Measurements from ENCODE around the gene USP36.

Gene USP36

DNA sequence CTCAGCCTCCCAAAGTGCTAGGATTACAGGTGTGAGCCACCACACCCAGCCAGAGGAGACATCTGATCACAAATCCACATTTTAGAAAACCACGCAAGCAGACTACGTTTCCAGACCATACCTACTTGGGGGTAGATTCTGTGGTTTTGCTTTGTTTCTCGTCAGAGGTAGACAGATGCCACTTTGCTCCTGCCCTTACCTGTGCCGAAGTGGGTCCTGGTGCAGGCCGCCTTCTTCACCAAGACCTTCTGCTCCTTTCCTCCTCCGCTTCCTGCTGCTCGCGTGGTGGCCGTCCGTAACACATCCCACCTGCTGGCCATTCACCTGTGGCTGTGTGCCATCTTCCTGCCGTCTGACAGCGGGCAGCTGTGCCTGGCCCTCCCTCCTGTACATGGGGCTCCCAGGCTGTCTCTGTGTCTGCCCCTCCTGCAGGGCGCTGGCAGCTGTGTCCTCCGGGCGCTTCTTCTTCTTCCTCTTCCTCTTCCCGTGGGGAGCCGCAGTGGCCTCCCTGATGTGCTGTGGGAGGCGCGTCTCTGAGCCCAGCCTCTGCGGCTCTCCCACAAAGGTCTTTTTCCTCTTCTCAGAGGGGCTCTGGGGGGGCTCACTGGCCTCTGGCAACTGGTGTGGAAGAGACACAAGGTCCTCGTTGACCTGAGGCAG lies 37.3 kb downstream of the USP36 start:
- no peak overlapping the region for H3K4me3 ChIP-seq (ENCODE audit: low read length)
- DNase-seq (ENCODE audit: low read depth): no peak
- TF ChIP-seq, protein P1, sequence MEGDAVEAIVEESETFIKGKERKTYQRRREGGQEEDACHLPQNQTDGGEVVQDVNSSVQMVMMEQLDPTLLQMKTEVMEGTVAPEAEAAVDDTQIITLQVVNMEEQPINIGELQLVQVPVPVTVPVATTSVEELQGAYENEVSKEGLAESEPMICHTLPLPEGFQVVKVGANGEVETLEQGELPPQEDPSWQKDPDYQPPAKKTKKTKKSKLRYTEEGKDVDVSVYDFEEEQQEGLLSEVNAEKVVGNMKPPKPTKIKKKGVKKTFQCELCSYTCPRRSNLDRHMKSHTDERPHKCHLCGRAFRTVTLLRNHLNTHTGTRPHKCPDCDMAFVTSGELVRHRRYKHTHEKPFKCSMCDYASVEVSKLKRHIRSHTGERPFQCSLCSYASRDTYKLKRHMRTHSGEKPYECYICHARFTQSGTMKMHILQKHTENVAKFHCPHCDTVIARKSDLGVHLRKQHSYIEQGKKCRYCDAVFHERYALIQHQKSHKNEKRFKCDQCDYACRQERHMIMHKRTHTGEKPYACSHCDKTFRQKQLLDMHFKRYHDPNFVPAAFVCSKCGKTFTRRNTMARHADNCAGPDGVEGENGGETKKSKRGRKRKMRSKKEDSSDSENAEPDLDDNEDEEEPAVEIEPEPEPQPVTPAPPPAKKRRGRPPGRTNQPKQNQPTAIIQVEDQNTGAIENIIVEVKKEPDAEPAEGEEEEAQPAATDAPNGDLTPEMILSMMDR (IDR thresholded peaks at IDR 0.05; ENCODE audit: insufficient read depth, low read depth, low read length, missing control alignments): no peak

DNA sequence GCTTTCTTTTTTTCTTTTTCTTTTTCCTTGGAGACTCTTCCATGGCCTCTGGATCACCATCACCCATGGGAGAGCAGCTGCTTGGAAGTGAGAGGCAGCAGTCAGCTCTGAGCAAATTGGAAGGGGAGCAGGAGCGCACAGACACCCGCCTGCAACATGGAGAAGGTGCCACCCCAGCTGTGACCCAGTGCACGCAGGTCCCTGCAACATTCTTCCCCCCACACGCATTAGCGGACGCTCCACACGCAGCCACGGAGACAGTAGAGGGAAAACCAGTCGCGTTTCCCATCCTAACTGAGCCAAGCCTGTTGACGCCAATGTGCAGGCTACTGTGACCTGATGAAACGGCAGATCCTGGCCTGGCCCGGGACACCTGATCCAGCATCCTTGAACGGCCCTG lies 38.2 kb downstream of the USP36 start:
- no peak for DNase-seq (ENCODE audit: low read depth)
- TF ChIP-seq, protein P1 (IDR thresholded peaks at IDR 0.05; ENCODE audit: insufficient read depth, low read depth, low read length, missing control alignments): no peak
- no peak overlapping the region for H3K4me3 ChIP-seq (ENCODE audit: low read length)

DNA sequence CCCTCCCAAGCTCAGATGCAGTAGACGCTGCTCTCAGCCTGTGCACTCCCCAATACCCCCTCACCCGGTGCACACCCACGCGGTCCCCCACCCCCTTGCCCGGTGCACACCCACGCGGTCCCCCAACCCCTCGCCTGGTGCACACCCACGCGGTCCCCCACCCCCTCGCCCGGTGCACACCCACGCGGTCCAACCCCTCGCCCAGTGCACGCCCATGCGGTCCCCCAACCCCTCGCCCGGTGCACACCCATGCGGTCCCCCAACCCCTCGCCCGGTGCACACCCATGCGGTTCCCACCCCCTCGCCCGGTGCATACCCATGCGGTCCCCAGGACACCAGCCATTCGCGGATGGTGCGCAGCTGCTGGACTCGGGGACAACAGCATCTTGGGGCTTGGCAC lies 38.6 kb downstream of the USP36 start:
- TF ChIP-seq, protein P1 (IDR thresholded peaks at IDR 0.05; ENCODE audit: insufficient read depth, low read depth, low read length, missing control alignments): no peak
- no peak for DNase-seq (ENCODE audit: low read depth)

DNA sequence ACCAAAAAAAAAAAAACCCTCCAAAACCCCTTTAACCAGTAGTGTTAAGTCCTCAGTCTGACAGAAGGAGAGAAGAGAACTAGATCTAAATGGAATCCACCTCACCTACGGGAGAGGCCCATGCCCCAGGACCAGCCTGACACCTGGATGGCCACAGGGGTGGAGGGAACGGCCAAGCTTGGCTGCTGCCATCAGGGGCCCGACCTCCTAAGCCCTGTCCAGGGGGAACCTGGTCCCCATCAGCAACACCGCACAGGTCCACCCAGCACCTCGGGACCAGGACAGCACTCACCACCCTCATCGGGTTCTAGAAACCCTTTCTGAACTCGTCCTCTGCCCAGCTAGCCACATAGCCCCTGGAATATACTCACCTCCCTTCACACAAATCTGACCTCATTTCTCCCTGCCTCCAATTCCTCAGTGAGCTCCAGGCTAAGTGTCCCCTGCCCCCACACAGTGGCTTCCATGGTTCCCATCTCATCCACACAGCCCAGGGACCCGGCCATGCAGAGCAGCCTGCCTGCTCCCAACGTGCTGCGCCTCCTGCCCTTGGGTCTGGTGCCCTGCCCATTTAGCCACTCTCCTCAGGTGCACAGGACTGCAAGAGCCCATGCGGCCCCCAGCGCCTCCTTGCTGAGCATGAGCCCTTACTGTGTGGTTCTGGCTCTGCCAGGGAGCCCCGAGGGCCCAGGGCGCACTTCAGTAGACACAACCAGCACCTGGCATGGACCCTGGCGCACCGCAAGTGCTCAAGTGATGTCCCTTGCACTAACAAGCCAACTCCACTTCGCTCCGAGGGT lies 40.3 kb downstream of the USP36 start:
- H3K4me3 ChIP-seq (ENCODE audit: low read length): no peak overlapping the region
- TF ChIP-seq, protein P1 (IDR thresholded peaks at IDR 0.05; ENCODE audit: insufficient read depth, low read depth, low read length, missing control alignments): no peak
- no peak for DNase-seq (ENCODE audit: low read depth)

More for the DNA sequence above, 38.6 kb downstream of the USP36 start:
- no peak overlapping the region for H3K4me3 ChIP-seq (ENCODE audit: low read length)

DNA sequence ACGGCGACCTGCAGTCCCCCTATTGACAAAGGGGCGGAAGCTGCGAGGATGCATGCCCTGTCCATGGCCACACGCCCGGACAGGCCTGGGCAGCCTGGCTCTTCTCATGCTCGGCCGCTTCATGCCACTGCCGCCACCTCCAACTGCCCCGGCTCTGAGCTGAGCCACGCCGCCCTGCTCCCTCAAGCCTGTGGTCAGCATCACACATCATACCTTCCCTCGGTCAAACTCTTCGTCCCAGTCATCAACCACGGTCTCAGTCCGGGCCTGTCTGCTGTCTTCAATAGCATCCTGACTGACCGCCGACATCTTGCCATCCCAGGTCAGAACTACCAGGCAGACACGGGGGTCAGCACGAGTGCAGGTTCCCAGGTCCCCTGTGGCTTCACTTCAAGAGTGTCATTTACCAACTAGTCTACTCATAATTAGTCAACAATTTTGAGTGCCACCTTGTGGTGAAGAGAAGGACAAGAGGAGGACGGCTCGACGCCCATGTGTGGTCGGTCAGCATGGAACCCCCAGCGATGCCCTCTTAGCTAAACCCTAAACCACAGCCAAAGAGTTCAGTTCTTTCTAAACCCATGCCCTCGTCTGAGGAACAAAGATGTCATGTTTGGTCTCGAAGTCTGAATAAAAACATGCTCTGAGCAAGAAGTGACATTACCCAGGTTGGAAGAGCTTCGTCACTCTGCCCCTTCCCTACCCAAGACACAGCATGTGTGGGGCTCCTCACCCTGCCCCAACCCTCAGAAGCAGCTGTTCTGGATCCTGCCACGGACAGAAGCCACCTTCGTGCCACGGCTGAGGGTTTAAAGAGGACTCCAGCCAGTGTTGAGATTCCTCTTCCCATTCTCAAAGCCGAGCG lies 41.7 kb downstream of the USP36 start:
- peak; percentile 47 for DNase-seq (ENCODE audit: low read depth)
- TF ChIP-seq, protein P1 (IDR thresholded peaks at IDR 0.05; ENCODE audit: insufficient read depth, low read depth, low read length, missing control alignments): peak; percentile 53

DNA sequence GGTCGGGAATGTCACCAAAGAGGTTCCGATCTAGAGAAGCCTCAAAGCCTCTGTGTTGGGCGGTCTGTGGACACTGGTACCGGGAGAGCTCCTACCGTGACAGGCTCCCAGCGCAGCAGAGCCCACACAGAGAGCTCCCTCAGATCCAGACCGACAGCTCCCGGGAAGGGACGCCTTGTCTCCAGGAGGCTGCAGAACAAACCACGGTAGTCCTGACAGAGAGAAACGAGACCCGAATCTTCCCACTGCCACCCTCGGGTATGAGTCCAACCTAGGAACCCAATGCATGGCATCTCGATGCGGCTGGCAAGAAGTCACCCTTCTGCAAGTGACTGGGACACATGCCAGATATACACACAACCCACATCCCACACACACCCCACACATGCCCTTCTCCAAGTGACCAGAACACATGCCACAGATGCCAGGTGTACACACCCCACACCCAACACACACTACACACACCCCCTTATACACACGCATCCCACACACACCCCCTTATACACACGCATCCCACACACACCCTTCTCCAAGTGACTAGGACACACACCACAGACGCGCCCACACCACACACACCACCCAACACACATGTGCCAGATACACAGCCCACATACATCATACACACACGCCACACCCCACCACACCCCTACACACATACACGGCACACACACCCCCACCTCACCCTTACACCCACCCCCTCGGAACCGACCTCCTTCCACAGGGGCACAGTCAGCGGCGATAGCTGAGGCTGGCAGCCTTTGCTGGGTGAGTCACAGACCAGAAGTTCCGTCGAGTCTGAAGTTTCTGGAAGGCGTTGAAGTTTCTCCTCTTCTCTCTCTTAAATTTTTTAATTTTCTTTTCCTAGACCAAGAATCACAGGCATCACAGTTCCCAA lies 42.7 kb downstream of the USP36 start:
- TF ChIP-seq, protein P1 (IDR thresholded peaks at IDR 0.05; ENCODE audit: insufficient read depth, low read depth, low read length, missing control alignments): no peak
- H3K4me3 ChIP-seq (ENCODE audit: low read length): no peak overlapping the region
- no peak for DNase-seq (ENCODE audit: low read depth)

More for the DNA sequence above, 41.7 kb downstream of the USP36 start:
- H3K4me3 ChIP-seq (ENCODE audit: low read length): no peak overlapping the region
